KMS-11 (cell line): Measurements from ENCODE around the gene ATP1A1.

Experiments used
- H2AFZ ChIP-seq: fragments of 200-600 bp; sonication (generic); 2 replicates; pipeline ENCODE4 v1.6.1; 2016; ENCODE audit warnings: antibody characterized with exemption, mixed run types, low read depth
- H3K27ac ChIP-seq: fragments of 200-600 bp; sonication (generic); 2 replicates; pipeline ENCODE4 v1.6.1; 2016; ENCODE audit warnings: mild to moderate bottlenecking, mixed run types
- H3K27me3 ChIP-seq: fragments of 200-600 bp; sonication (generic); 2 replicates; pipeline ENCODE4 v1.6.1; 2017; ENCODE audit warnings: mild to moderate bottlenecking, low read depth, mixed run types, moderate library complexity; ENCODE audit not compliant: insufficient read depth
- H3K36me3 ChIP-seq: fragments of 200-600 bp; sonication (generic); 2 replicates; pipeline ENCODE4 v1.6.1; 2017; ENCODE audit warnings: mild to moderate bottlenecking, mixed run types; ENCODE audit not compliant: insufficient read depth
- H3K4me1 ChIP-seq: fragments of 200-600 bp; sonication (generic); 2 replicates; pipeline ENCODE4 v1.6.1; 2016; ENCODE audit warnings: mild to moderate bottlenecking, low read depth, mixed run types; ENCODE audit not compliant: poor library complexity, severe bottlenecking
- H3K4me2 ChIP-seq: fragments of 200-600 bp; sonication (generic); 2 replicates; pipeline ENCODE4 v1.7.0; 2016; ENCODE audit warnings: mild to moderate bottlenecking, mixed run types
- H3K4me3 ChIP-seq: fragments of 200-600 bp; sonication (generic); IDR thresholded peaks from 2 replicates; pipeline ENCODE4 v1.6.1; 2017; ENCODE audit warnings: low read depth, low read length, mixed read lengths; ENCODE audit not compliant: insufficient read depth
- H3K79me2 ChIP-seq: fragments of 200-600 bp; sonication (generic); 2 replicates; pipeline ENCODE4 v1.6.1; 2016; ENCODE audit warnings: low read depth, mixed run types; ENCODE audit not compliant: insufficient read depth
- H3K9ac ChIP-seq: fragments of 200-600 bp; sonication (generic); 2 replicates; pipeline ENCODE4 v1.6.1; 2016; ENCODE audit warnings: mild to moderate bottlenecking, mixed run types
- H4K20me1 ChIP-seq: fragments of 200-600 bp; sonication (generic); 2 replicates; pipeline ENCODE4 v1.6.1; 2016; ENCODE audit warnings: mild to moderate bottlenecking, mixed run types; ENCODE audit not compliant: insufficient read depth
- TF ChIP-seq, protein P1 (sequence below): fragments of 200-600 bp; sonication (generic); conservative IDR thresholded peaks from 2 replicates; pipeline ENCODE4 v1.6.1; 2017; ENCODE audit warnings: low read depth, mild to moderate bottlenecking, antibody characterized with exemption, low read length, moderate library complexity, mixed read lengths

The ATP1A1 gene

DNA sequence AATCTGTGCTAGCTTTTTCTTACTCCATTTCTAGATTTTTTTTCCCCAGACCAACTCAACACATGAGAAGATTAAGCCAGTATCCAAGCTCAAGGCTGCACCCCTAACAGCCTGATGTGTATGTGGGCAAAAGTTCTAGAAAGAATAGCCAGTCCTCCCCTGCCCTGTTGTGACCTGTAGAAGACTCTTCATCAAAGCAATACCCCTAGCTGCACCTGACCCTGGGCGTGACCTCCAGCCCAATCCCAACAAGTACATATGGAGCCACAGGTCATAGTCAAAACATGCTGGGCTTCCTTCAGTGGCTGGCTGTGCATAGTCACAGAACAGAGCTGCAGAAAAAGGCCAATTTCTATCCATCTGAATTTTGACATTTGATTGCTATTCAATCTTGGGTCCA lies 72.5 kb downstream of the ATP1A1 start:
- TF ChIP-seq, protein P1, sequence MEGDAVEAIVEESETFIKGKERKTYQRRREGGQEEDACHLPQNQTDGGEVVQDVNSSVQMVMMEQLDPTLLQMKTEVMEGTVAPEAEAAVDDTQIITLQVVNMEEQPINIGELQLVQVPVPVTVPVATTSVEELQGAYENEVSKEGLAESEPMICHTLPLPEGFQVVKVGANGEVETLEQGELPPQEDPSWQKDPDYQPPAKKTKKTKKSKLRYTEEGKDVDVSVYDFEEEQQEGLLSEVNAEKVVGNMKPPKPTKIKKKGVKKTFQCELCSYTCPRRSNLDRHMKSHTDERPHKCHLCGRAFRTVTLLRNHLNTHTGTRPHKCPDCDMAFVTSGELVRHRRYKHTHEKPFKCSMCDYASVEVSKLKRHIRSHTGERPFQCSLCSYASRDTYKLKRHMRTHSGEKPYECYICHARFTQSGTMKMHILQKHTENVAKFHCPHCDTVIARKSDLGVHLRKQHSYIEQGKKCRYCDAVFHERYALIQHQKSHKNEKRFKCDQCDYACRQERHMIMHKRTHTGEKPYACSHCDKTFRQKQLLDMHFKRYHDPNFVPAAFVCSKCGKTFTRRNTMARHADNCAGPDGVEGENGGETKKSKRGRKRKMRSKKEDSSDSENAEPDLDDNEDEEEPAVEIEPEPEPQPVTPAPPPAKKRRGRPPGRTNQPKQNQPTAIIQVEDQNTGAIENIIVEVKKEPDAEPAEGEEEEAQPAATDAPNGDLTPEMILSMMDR: no peak
- Histone ChIP-seq H3K36me3 (no peaks in the 10 kb centered on the region), H3K4me3 (no peak overlapping the region), H3K4me2 (no peak overlapping the region), H3K79me2 (no peaks in the 10 kb centered on the region), H2AFZ (no peak overlapping the region), H3K27ac (no peak overlapping the region), H4K20me1 (no peaks in the 10 kb centered on the region), H3K27me3 (no peaks in the 10 kb centered on the region), H3K4me1 (no peaks in the 10 kb centered on the region), H3K9ac (no peak overlapping the region)

DNA sequence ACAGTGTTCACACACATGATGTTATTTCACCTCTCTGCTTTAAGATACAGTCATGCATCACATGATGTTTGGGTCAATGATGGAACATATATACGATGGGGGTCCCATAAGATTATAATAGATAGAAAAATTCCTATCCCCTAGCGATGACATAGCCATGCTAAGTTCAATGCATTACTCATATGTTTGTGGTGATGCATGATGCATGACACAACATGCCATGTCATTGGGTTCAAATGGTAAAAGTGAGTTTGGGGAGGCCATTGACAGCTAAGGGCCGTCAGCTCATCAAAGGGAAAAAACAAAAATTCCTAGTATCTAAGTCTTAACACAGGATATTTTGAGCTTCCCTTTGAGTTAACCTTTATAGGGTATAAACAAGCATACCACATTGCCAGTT lies 73.6 kb downstream of the ATP1A1 start:
- no peaks in the 10 kb centered on the region for H3K36me3 ChIP-seq
- no peak overlapping the region for H2AFZ ChIP-seq
- H4K20me1 ChIP-seq: no peaks in the 10 kb centered on the region
- H3K27ac ChIP-seq: no peak overlapping the region
- H3K9ac ChIP-seq: no peak overlapping the region
- H3K4me3 ChIP-seq: no peak overlapping the region
- no peaks in the 10 kb centered on the region for H3K27me3 ChIP-seq
- no peaks in the 10 kb centered on the region for H3K79me2 ChIP-seq
- TF ChIP-seq, protein P1: no peak
- no peaks in the 10 kb centered on the region for H3K4me1 ChIP-seq
- H3K4me2 ChIP-seq: no peak overlapping the region

DNA sequence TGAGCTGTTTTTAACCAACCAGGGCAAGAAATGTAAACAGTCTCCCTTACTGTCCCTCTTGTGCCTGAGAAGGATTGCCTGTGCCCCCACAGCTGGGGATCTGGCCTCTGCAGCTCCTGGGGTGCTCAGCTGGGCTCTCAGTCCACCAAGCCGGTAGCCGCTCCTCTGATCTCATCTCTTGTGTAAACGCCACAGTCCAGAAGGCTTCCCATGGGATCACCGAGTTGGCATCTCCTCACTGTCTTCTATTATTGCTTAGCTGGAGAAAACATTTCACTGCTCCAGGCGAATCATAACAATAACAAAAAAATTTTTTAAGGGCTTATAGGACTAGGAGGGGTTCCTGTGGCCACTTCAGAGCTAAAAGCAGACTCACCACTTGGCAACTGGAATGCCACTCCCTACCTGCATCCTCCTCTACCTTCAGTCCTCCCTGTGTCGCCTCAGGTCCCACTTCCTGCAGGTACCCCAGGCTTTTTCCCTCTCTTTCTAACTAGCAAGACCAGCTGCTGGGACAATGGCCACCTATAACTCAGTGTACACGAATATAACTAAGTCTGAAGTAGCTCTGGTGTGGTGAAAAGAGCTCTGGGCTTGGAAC lies 75.8 kb downstream of the ATP1A1 start:
- H3K27me3 ChIP-seq: no peaks in the 10 kb centered on the region
- no peak overlapping the region for H3K27ac ChIP-seq
- H3K36me3 ChIP-seq: no peaks in the 10 kb centered on the region
- H3K4me1 ChIP-seq: no peaks in the 10 kb centered on the region
- no peak overlapping the region for H3K9ac ChIP-seq
- no peaks in the 10 kb centered on the region for H4K20me1 ChIP-seq
- H3K4me3 ChIP-seq: no peak overlapping the region
- no peak overlapping the region for H2AFZ ChIP-seq
- no peaks in the 10 kb centered on the region for H3K79me2 ChIP-seq
- TF ChIP-seq, protein P1: no peak
- H3K4me2 ChIP-seq: no peak overlapping the region

DNA sequence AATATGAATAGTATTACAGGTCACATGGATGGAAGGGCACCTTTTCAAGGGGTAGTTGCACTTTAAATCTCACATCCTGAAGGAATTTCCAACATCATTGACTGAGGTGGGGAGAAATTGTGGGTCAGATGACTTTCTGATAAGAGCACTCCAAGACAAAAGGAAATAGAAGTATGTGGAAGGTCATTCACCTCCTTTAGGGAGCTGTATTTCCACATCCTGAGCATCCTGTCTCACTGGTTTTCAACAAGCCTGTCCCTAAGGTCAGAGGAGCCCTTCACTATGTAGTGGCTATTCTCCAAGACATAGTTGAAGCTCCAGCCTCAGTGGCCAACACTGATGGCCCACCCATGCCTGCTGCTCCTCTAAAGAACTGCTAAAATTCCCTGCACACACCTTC lies 76.5 kb downstream of the ATP1A1 start:
- TF ChIP-seq, protein P1: no peak
- no peak overlapping the region for H2AFZ ChIP-seq
- H3K4me3 ChIP-seq: no peak overlapping the region
- no peaks in the 10 kb centered on the region for H3K4me1 ChIP-seq
- H3K4me2 ChIP-seq: no peak overlapping the region
- no peaks in the 10 kb centered on the region for H3K79me2 ChIP-seq
- H3K9ac ChIP-seq: no peak overlapping the region
- H3K27ac ChIP-seq: no peak overlapping the region
- H4K20me1 ChIP-seq: no peaks in the 10 kb centered on the region
- no peaks in the 10 kb centered on the region for H3K27me3 ChIP-seq
- no peaks in the 10 kb centered on the region for H3K36me3 ChIP-seq
